ENCODE results near the gene LAMA3. TPM values are rescaled to one million over a fixed set of nuclear protein-coding genes. Genes with fewer than 3 reads are reported as not detected.

Gene LAMA3
- total RNA-seq, 1 donor from 2014 or later, result 126 TPM

DNA sequence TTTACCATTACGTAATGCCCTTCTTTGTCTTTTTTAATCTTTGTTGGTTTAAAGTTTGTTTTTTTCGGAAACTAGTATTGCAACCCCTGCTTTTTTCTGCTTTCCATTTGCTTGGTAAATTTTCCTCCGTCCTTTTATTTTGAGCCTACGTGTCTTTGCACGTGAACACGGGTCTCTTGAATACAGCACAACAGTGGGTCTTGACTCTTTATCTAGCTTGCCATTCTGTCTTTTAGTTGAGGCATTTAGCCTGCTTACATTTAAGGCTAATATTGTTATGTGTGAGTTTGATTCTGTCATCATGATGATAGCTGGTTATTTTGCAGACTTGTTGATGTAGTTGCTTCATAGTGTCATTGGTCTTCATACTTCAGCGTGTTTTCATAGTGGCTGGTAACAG lies 287.9 kb downstream of the LAMA3 start:
- DNase-seq (ENCODE audit: low read depth), result no peak
- H3K27me3 ChIP-seq (ENCODE audit: control insufficient read depth, insufficient read depth, low read length), result no peaks in the 10 kb centered on the region
- no peak overlapping the region for H3K4me3 ChIP-seq (ENCODE audit: low read depth, low read length)
- TF ChIP-seq, protein P1, sequence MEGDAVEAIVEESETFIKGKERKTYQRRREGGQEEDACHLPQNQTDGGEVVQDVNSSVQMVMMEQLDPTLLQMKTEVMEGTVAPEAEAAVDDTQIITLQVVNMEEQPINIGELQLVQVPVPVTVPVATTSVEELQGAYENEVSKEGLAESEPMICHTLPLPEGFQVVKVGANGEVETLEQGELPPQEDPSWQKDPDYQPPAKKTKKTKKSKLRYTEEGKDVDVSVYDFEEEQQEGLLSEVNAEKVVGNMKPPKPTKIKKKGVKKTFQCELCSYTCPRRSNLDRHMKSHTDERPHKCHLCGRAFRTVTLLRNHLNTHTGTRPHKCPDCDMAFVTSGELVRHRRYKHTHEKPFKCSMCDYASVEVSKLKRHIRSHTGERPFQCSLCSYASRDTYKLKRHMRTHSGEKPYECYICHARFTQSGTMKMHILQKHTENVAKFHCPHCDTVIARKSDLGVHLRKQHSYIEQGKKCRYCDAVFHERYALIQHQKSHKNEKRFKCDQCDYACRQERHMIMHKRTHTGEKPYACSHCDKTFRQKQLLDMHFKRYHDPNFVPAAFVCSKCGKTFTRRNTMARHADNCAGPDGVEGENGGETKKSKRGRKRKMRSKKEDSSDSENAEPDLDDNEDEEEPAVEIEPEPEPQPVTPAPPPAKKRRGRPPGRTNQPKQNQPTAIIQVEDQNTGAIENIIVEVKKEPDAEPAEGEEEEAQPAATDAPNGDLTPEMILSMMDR (IDR thresholded peaks at IDR 0.05; ENCODE audit: insufficient read depth, low read length, poor library complexity, severe bottlenecking), result no peak
- H3K36me3 ChIP-seq (ENCODE audit: control insufficient read depth, insufficient read depth, low read length), result no peaks in the 10 kb centered on the region

- TF ChIP-seq, protein P1 (IDR thresholded peaks at IDR 0.05; ENCODE audit: insufficient read depth, low read length, poor library complexity, severe bottlenecking), result no peak
- Histone ChIP-seq H3K36me3 (ENCODE audit: control insufficient read depth, insufficient read depth, low read length) (no peaks in the 10 kb centered on the region), H3K27me3 (ENCODE audit: control insufficient read depth, insufficient read depth, low read length) (no peaks in the 10 kb centered on the region), H3K4me3 (ENCODE audit: low read depth, low read length) (no peak overlapping the region)
- DNase-seq (ENCODE audit: low read depth), result no peak
Observed at GRCh38 chr18:23977719-23978483, 288.6 kb downstream of the LAMA3 start.

GRCh38 chr18:23981369-23981980 lies 292.2 kb downstream of the LAMA3 start:
- TF ChIP-seq, protein P1 (IDR thresholded peaks at IDR 0.05; ENCODE audit: insufficient read depth, low read length, poor library complexity, severe bottlenecking), result no peak
- Histone ChIP-seq H3K27me3 (ENCODE audit: control insufficient read depth, insufficient read depth, low read length) (no peaks in the 10 kb centered on the region), H3K4me3 (ENCODE audit: low read depth, low read length) (no peak overlapping the region), H3K36me3 (ENCODE audit: control insufficient read depth, insufficient read depth, low read length) (no peaks in the 10 kb centered on the region)
- no peak for DNase-seq (ENCODE audit: low read depth)

- TF ChIP-seq, protein P1 (IDR thresholded peaks at IDR 0.05; ENCODE audit: insufficient read depth, low read length, poor library complexity, severe bottlenecking), result no peak
- H3K36me3 ChIP-seq (ENCODE audit: control insufficient read depth, insufficient read depth, low read length), result no peaks in the 10 kb centered on the region
- H3K4me3 ChIP-seq (ENCODE audit: low read depth, low read length), result no peak overlapping the region
- DNase-seq (ENCODE audit: low read depth), result no peak
- no peaks in the 10 kb centered on the region for H3K27me3 ChIP-seq (ENCODE audit: control insufficient read depth, insufficient read depth, low read length)
Observed at GRCh38 chr18:23982155-23983079, 293.2 kb downstream of the LAMA3 start.

- no peak for DNase-seq (ENCODE audit: low read depth)
- Histone ChIP-seq H3K4me3 (ENCODE audit: low read depth, low read length) (no peak overlapping the region), H3K27me3 (ENCODE audit: control insufficient read depth, insufficient read depth, low read length) (no peaks in the 10 kb centered on the region), H3K36me3 (ENCODE audit: control insufficient read depth, insufficient read depth, low read length) (no peaks in the 10 kb centered on the region)
- TF ChIP-seq, protein P1 (IDR thresholded peaks at IDR 0.05; ENCODE audit: insufficient read depth, low read length, poor library complexity, severe bottlenecking), result no peak
Observed at GRCh38 chr18:23983112-23983511, 293.9 kb downstream of the LAMA3 start.

All from kidney epithelial cell (primary cell).